Heart right ventricle (tissue), 16 donors: ENCODE data around the gene HINT2. TPM values are rescaled to one million over a fixed set of nuclear protein-coding genes. Genes with fewer than 3 reads are reported as not detected.
A peak's percentile ranks its signal among the peaks of the same experiment; 100 is the strongest.

ENCODE experiments used
- ATAC-seq, 8 donors: fragments of 200-7000 bp; cut with Tn5 transposase; one replicate each; pipeline ENCODE4 v1.9.1; 2020; ENCODE audit warnings: mild to moderate bottlenecking in 8 of 8, moderate library complexity in 8 of 8, moderate number of reproducible peaks in 1 of 8
- DNase-seq, 2 donors: peaks; one replicate each; pipeline ENCODE4 v3.0.0-alpha.2; 2020
- H3K27ac ChIP-seq, 10 donors: fragments of 200-600 bp; sonication (generic) in 2 of 10; one replicate each; pipeline versions ENCODE4 v1.5.0 to v1.8.0; 2020 to 2022; ENCODE audit warnings: mild to moderate bottlenecking in 3 of 10
- H3K27me3 ChIP-seq, 7 donors: fragments of 200-600 bp; one replicate each; pipeline ENCODE4 v1.8.0; 2021 to 2022; ENCODE audit warnings: mild to moderate bottlenecking in 2 of 7
- H3K36me3 ChIP-seq, 9 donors: fragments of 200-600 bp; sonication (generic) in 1 of 9; one replicate each; pipeline versions ENCODE4 v1.5.0 to v1.8.0; 2020 to 2022; ENCODE audit warnings: mild to moderate bottlenecking in 2 of 9
- H3K4me1 ChIP-seq, 9 donors: fragments of 200-600 bp; sonication (generic) in 1 of 9; one replicate each; pipeline versions ENCODE4 v1.5.0 to v1.8.0; 2020 to 2022; ENCODE audit warnings: mild to moderate bottlenecking in 4 of 9
- H3K4me3 ChIP-seq, 10 donors: fragments of 200-600 bp; sonication (generic) in 2 of 10; one replicate each; pipeline versions ENCODE4 v1.5.0 to v1.8.0; 2020 to 2022; ENCODE audit warnings: mild to moderate bottlenecking in 7 of 10, moderate library complexity in 2 of 10
- H3K9me3 ChIP-seq, 11 donors: fragments of 200-600 bp in 10 of 11; sonication (generic) in 2 of 11; one replicate each; pipeline versions ENCODE4 v1.5.0 to v1.8.0; 2013 to 2022; ENCODE audit warnings: mild to moderate bottlenecking in 2 of 11, control low read depth in 1 of 11, moderate library complexity in 1 of 11
- CTCF ChIP-seq, 9 donors: fragments of 200-600 bp; sonication (generic) in 2 of 9; IDR thresholded peaks; one replicate each; pipeline versions ENCODE4 v1.5.0 to v1.8.0; 2021 to 2022; ENCODE audit warnings: antibody characterized with exemption in 9 of 9, mild to moderate bottlenecking in 5 of 9, moderate library complexity in 1 of 9
- WGBS, 2 donors: extraction: QIAGEN DNeasy Blood & Tissue Kit; methylation state at CpG; one replicate each; pipeline ENCODE4 v1.1.7; 2013; ENCODE audit warnings: inconsistent platforms in 1 of 2; 5-methylcytosine and 5-hydroxymethylcytosine counted together
- intact Hi-C, 10 donors: fragments of 100-400 bp; cut with DNase I; formaldehyde crosslinking; loops; one replicate each; pipeline versions ENCODE4 v1.11.1 to v1.14.2; 2022
- polyA plus RNA-seq, 2 donors: library from polyadenylated mRNA; stranded (reverse); fragments of 200-250 nt; gene quantifications; one replicate each; pipeline ENCODE4 v1.2.3, GENCODE V29; 2013
- total RNA-seq, 10 donors: library from RNA; stranded (reverse); fragmentation: NEBNext Ultra II Directional in 3 of 10; extraction: Animal tissue kit (Norgen Biotek cat#: 25700) in 3 of 10; gene quantifications; one replicate each; pipeline versions ENCODE4 v1.2.1 to v1.2.4, GENCODE V29; 2021 to 2023
- donor health status: Arrhythmogenic right ventricular cardiomyopathy.
- donor health status: ischemic (EF 13 %, LVEDD 7.1; RV severe dilation, severe dysfunction).
- donor health status: healthy with polysubstance abuse.
- donor health status: DM: no; HTN: yes; CAD: no.
- donor health status: DM: no; HTN: no; CAD: no.
- donor health status: ischemic (EF 25% LVEDD 6.9; RV normal size, moderate dysfunction).
- donor health status: ischemic (EF 25% LVEDD 5.7; RV mildly dilated, moderate dysfunction).
- donor health status: healthy.
- donor health status: DM: yes; HTN: yes; CAD: no.
- donor health status: Ischemic cardiomyopathy.
- donor health status: ischemic (EF 35%, LVEDD 5.7; RV mildly dilated, moderate dysfunction).
- donor health status: nonischemic (EF 11% LVEDD 7.7; RV severe dilation, severe dysfunction).
- donor health status: DM: yes; HTN: yes; CAD: no.
- donor health status: PGD.
- donor health status: ischemic (EF 29% LVEDD 5.4; RV normal size, mild dysfunction).
- donor health status: nonischemic (EF 23%, LVEDD 6.1; RV moderate dilation, normal function).

Gene HINT2
- total and polyA plus RNA-seq, 12 donors, result 56.8 to 120 (median 76.7) TPM

DNA sequence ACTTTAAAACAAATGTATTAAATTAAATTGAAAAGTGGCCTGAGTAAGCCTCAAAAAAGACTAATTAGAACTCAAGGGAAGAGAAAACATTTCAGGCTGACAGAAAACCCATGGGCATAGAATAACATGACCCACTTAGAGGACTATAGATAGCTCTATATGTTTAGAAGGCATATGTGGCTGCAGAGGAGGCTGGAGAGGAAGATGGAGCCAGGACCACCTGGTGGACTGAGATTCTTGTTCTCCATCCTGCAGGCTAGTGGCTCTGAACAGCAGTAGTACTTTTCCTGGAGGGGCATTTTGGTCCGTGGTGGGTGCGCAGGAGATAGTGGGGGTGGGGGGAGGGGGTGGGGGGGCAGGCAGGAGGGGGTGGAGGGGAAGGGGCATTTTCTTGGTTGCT, 33.8 kb downstream of the HINT2 start:
- no peaks in the 10 kb centered on the region for H3K9me3 ChIP-seq
- no peak overlapping the region for H3K27ac ChIP-seq
- H3K4me1 ChIP-seq, result peaks cover 0 to 1% (median 0%) of the 10 kb centered on the region in 9 donors
- no peaks in the 10 kb centered on the region for H3K27me3 ChIP-seq
- no peak overlapping the region for H3K4me3 ChIP-seq
- TF ChIP-seq CTCF (IDR thresholded peaks at IDR 0.05), result no peak
- WGBS, 2 donors, result 57 to 78% methylated on average over 2 of the region's 2 CpGs
- ATAC-seq, result no peak
- intact Hi-C loops, result loop anchor here in 1 of 10 donors (10.0 kb wide), 1 partner anchor 244 kb away; no protein-coding TSS in a partner anchor
- H3K36me3 ChIP-seq, result no peaks in the 10 kb centered on the region
- no peak for DNase-seq

GRCh38 chr9:35778496-35778895, 36.3 kb downstream of the HINT2 start:
- Histone ChIP-seq H3K4me3 (no peak overlapping the region), H3K27ac (no peak overlapping the region), H3K9me3 (no peaks in the 10 kb centered on the region), H3K27me3 (no peaks in the 10 kb centered on the region), H3K36me3 (no peaks in the 10 kb centered on the region), H3K4me1 (peaks cover 0 to 14% (median 7%) of the 10 kb centered on the region in 9 donors)
- TF ChIP-seq CTCF (IDR thresholded peaks at IDR 0.05), result no peak
- ATAC-seq (no peak), DNase-seq (no peak)
- 88 to 90% methylated on average over 3 of the region's 3 CpGs for WGBS, 2 donors
- intact Hi-C loops, result no loop called here

- Histone ChIP-seq H3K4me3 (no peak overlapping the region), H3K4me1 (peaks cover 3 to 28% (median 21%) of the 10 kb centered on the region in 9 donors), H3K27ac (no peak overlapping the region), H3K36me3 (no peaks in the 10 kb centered on the region), H3K27me3 (no peaks in the 10 kb centered on the region), H3K9me3 (no peaks in the 10 kb centered on the region)
- TF ChIP-seq CTCF (IDR thresholded peaks at IDR 0.05), result no peak
- intact Hi-C loops, result no loop called here
- 84 to 91% methylated on average over 4 of the region's 4 CpGs for whole genome bisulfite sequencing, 2 donors
- no peak for DNase-seq
- ATAC-seq, result no peak
These were observed 38.8 kb downstream of the HINT2 start for GRCh38 chr9:35776018-35776417.

DNA sequence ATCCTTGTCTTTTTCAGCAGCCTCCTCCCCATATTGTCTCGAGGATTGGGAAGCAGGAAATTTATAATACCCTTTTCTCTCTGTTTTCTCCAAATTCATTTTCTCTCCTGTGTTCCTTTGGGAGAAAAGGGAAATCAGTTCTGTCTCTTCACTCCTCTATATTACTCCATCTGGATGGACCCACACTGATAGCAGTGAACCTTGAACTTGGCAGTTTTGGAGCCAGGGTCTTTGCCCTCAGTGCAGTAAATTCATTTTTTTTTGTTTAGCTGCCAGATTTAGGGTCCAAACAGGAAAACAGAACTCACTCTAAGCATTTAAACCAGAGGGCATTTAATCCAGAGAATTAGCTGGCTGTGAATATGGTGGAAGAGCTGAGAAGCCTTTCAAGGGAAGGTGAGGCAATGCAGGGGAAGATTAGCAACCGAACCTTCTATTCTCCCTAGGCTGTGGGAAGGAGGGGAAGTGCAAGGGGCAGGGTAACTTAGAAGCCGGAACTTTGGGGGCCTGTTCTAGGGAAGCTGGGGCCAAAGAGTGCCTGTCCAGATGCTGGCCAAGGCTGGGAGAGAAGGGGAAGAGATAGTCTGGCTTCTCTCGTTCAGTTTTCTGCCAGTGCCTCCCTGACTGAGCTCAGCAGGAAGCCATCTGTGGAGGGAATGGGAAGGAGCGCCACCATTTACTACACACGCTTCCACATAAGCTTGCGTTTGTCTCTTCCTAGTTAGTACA, 39.8 kb downstream of the HINT2 start:
- DNase-seq (peak in 1 of 2 donors; percentile 25), ATAC-seq (peak; percentile 45 to 82 (median 58))
- WGBS, 2 donors, result 53 to 63% methylated on average over 7 of the region's 7 CpGs
- peaks cover 7 to 37% (median 30%) of the 10 kb centered on the region in 9 donors for H3K4me1 ChIP-seq
- H3K4me3 ChIP-seq, result no peak overlapping the region
- H3K27ac ChIP-seq, result peak overlapping the region in 3 of 10 donors; percentile 1 to 44 (median 17)
- intact Hi-C loops, result no loop called here
- no peaks in the 10 kb centered on the region for H3K27me3 ChIP-seq
- no peak for TF ChIP-seq CTCF (IDR thresholded peaks at IDR 0.05)
- H3K36me3 ChIP-seq, result no peaks in the 10 kb centered on the region
- H3K9me3 ChIP-seq, result no peaks in the 10 kb centered on the region
